Astrocyte (in vitro differentiated cells and primary cell): ENCODE data around the gene SUSD5.

Source experiments
- CTCF ChIP-seq: IDR thresholded peaks from 2 replicates; pipeline ENCODE4 v1.5.1; 2011; ENCODE audit warnings: low read depth, mild to moderate bottlenecking, inconsistent platforms, low read length, moderate library complexity; ENCODE audit not compliant: insufficient read depth
- EZH2 ChIP-seq: IDR thresholded peaks from 2 replicates; pipeline ENCODE4 v1.6.1; 2012; ENCODE audit warnings: mild to moderate bottlenecking, low read length, inconsistent platforms; ENCODE audit not compliant: insufficient read depth

DNA sequence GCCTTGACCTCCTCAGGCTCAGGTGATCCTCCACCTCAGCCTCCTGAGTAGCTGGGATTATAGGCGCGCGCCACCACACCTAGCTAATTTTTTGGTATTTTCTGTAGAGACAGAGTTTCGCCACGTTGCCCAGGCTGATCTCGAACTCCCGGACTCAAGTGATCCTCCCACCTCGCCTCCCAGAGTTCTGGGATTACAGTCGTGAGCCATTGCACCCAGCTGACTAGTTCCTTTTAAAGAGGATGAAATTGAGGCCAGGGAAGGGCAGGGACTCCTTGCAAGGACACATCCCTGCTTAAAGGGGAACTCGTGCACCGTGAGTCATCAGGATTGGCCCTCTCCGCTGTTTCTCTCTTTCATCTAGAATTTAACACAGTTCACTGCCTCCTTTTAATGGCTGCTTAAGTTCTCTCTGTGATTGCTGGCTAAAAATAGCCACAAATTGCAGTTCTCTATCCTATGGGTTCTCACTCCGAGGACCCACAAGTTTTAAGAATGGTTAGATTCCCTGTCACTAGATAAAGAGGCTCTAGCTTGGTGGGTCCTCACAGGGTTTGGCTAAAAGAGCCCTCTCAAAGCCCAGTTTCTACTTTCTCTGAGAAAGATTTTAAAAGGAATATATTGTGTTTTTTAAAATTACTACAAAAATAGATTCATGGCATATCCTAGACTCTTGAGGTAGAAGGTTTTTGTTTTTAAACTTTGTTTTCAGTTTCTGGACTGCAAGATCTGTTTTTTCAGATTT lies 103.4 kb downstream of the SUSD5 start:
- no peak for TF ChIP-seq CTCF
- TF ChIP-seq EZH2 = no peak
